ENCODE data around the gene EEF1AKMT3.

Gene EEF1AKMT3

GRCh38 chr12:57821474-57822214 is 49.2 kb downstream of the EEF1AKMT3 start:
- H3K4me3 ChIP-seq (ENCODE audit: low read depth, low read length), result no peak overlapping the region
- peaks cover 47% of the 10 kb centered on the region for H3K36me3 ChIP-seq (ENCODE audit: control insufficient read depth, insufficient read depth, low read length)
- H3K9me3 ChIP-seq (ENCODE audit: control insufficient read depth, insufficient read depth, low read length), result no peaks in the 10 kb centered on the region
- no peak overlapping the region for H3K9ac ChIP-seq (ENCODE audit: low read depth, low read length)
- no peaks in the 10 kb centered on the region for H3K27me3 ChIP-seq (ENCODE audit: control insufficient read depth, insufficient read depth, low read length)
- H3K4me1 ChIP-seq (ENCODE audit: control insufficient read depth, insufficient read depth, low read length), result no peaks in the 10 kb centered on the region

- Histone ChIP-seq H3K9ac (ENCODE audit: low read depth, low read length) (no peak overlapping the region), H3K4me1 (ENCODE audit: control insufficient read depth, insufficient read depth, low read length) (no peaks in the 10 kb centered on the region), H3K4me3 (ENCODE audit: low read depth, low read length) (no peak overlapping the region), H3K36me3 (ENCODE audit: control insufficient read depth, insufficient read depth, low read length) (peaks cover 56% of the 10 kb centered on the region), H3K27me3 (ENCODE audit: control insufficient read depth, insufficient read depth, low read length) (no peaks in the 10 kb centered on the region), H3K9me3 (ENCODE audit: control insufficient read depth, insufficient read depth, low read length) (no peaks in the 10 kb centered on the region)
These were observed 50.1 kb downstream of the EEF1AKMT3 start for GRCh38 chr12:57822392-57823130.

GRCh38 chr12:57823131-57823907 is 50.9 kb downstream of the EEF1AKMT3 start:
- Histone ChIP-seq H3K36me3 (ENCODE audit: control insufficient read depth, insufficient read depth, low read length) (peaks cover 64% of the 10 kb centered on the region), H3K4me3 (ENCODE audit: low read depth, low read length) (no peak overlapping the region), H3K4me1 (ENCODE audit: control insufficient read depth, insufficient read depth, low read length) (no peaks in the 10 kb centered on the region), H3K9ac (ENCODE audit: low read depth, low read length) (no peak overlapping the region), H3K9me3 (ENCODE audit: control insufficient read depth, insufficient read depth, low read length) (no peaks in the 10 kb centered on the region), H3K27me3 (ENCODE audit: control insufficient read depth, insufficient read depth, low read length) (no peaks in the 10 kb centered on the region)

GRCh38 chr12:57823908-57824640 is 51.7 kb downstream of the EEF1AKMT3 start:
- Histone ChIP-seq H3K4me3 (ENCODE audit: low read depth, low read length) (no peak overlapping the region), H3K4me1 (ENCODE audit: control insufficient read depth, insufficient read depth, low read length) (no peaks in the 10 kb centered on the region), H3K9me3 (ENCODE audit: control insufficient read depth, insufficient read depth, low read length) (no peaks in the 10 kb centered on the region), H3K9ac (ENCODE audit: low read depth, low read length) (no peak overlapping the region), H3K27me3 (ENCODE audit: control insufficient read depth, insufficient read depth, low read length) (no peaks in the 10 kb centered on the region), H3K36me3 (ENCODE audit: control insufficient read depth, insufficient read depth, low read length) (peaks cover 70% of the 10 kb centered on the region)

- Histone ChIP-seq H3K9me3 (ENCODE audit: control insufficient read depth, insufficient read depth, low read length) (no peaks in the 10 kb centered on the region), H3K27me3 (ENCODE audit: control insufficient read depth, insufficient read depth, low read length) (no peaks in the 10 kb centered on the region), H3K4me3 (ENCODE audit: low read depth, low read length) (no peak overlapping the region), H3K36me3 (ENCODE audit: control insufficient read depth, insufficient read depth, low read length) (peaks cover 71% of the 10 kb centered on the region), H3K9ac (ENCODE audit: low read depth, low read length) (no peak overlapping the region), H3K4me1 (ENCODE audit: control insufficient read depth, insufficient read depth, low read length) (peaks cover 1% of the 10 kb centered on the region)
These were observed 53.0 kb downstream of the EEF1AKMT3 start for GRCh38 chr12:57825451-57825850.

GRCh38 chr12:57826400-57826799 is 54.0 kb downstream of the EEF1AKMT3 start:
- H3K27me3 ChIP-seq (ENCODE audit: control insufficient read depth, insufficient read depth, low read length), result no peaks in the 10 kb centered on the region
- H3K4me3 ChIP-seq (ENCODE audit: low read depth, low read length), result no peak overlapping the region
- H3K9me3 ChIP-seq (ENCODE audit: control insufficient read depth, insufficient read depth, low read length), result no peaks in the 10 kb centered on the region
- H3K4me1 ChIP-seq (ENCODE audit: control insufficient read depth, insufficient read depth, low read length), result peaks cover 2% of the 10 kb centered on the region
- H3K36me3 ChIP-seq (ENCODE audit: control insufficient read depth, insufficient read depth, low read length), result peaks cover 66% of the 10 kb centered on the region
- no peak overlapping the region for H3K9ac ChIP-seq (ENCODE audit: low read depth, low read length)

GRCh38 chr12:57826966-57827365 is 54.6 kb downstream of the EEF1AKMT3 start:
- Histone ChIP-seq H3K9me3 (ENCODE audit: control insufficient read depth, insufficient read depth, low read length) (no peaks in the 10 kb centered on the region), H3K27me3 (ENCODE audit: control insufficient read depth, insufficient read depth, low read length) (no peaks in the 10 kb centered on the region), H3K4me3 (ENCODE audit: low read depth, low read length) (no peak overlapping the region), H3K36me3 (ENCODE audit: control insufficient read depth, insufficient read depth, low read length) (peaks cover 66% of the 10 kb centered on the region), H3K4me1 (ENCODE audit: control insufficient read depth, insufficient read depth, low read length) (peaks cover 2% of the 10 kb centered on the region), H3K9ac (ENCODE audit: low read depth, low read length) (no peak overlapping the region)

- Histone ChIP-seq H3K27me3 (ENCODE audit: control insufficient read depth, insufficient read depth, low read length) (no peaks in the 10 kb centered on the region), H3K9me3 (ENCODE audit: control insufficient read depth, insufficient read depth, low read length) (no peaks in the 10 kb centered on the region), H3K4me3 (ENCODE audit: low read depth, low read length) (no peak overlapping the region), H3K36me3 (ENCODE audit: control insufficient read depth, insufficient read depth, low read length) (peaks cover 44% of the 10 kb centered on the region), H3K9ac (ENCODE audit: low read depth, low read length) (no peak overlapping the region), H3K4me1 (ENCODE audit: control insufficient read depth, insufficient read depth, low read length) (peaks cover 12% of the 10 kb centered on the region)
These were observed 56.8 kb downstream of the EEF1AKMT3 start for GRCh38 chr12:57829025-57829777.

- Histone ChIP-seq H3K4me3 (ENCODE audit: low read depth, low read length) (no peak overlapping the region), H3K27me3 (ENCODE audit: control insufficient read depth, insufficient read depth, low read length) (no peaks in the 10 kb centered on the region), H3K9ac (ENCODE audit: low read depth, low read length) (no peak overlapping the region), H3K36me3 (ENCODE audit: control insufficient read depth, insufficient read depth, low read length) (peaks cover 36% of the 10 kb centered on the region), H3K4me1 (ENCODE audit: control insufficient read depth, insufficient read depth, low read length) (peaks cover 15% of the 10 kb centered on the region), H3K9me3 (ENCODE audit: control insufficient read depth, insufficient read depth, low read length) (no peaks in the 10 kb centered on the region)
These were observed 58.0 kb downstream of the EEF1AKMT3 start for GRCh38 chr12:57830393-57830792.

All from iPS-15b (cell line).